Nephron (organoid): Measurements from ENCODE around the gene SYTL1.

Source experiments
- H3K27ac Mint-ChIP-seq, 3 experiments: 2 replicates each; pipeline ENCODE4 v1.8.0; 2020; ENCODE audit warnings: mixed read lengths in 3 of 3, mild to moderate bottlenecking in 2 of 3, moderate library complexity in 1 of 3
- H3K27me3 Mint-ChIP-seq: 2 replicates; pipeline ENCODE4 v1.8.0; 2021; ENCODE audit warnings: low read depth, mild to moderate bottlenecking, moderate library complexity, mixed read lengths
- H3K36me3 Mint-ChIP-seq: 2 replicates; pipeline ENCODE4 v1.8.0; 2020; ENCODE audit warnings: low read depth, mixed read lengths
- H3K4me1 Mint-ChIP-seq: 2 replicates; pipeline ENCODE4 v1.8.0; 2020; ENCODE audit warnings: mixed read lengths
- H3K4me3 Mint-ChIP-seq, 3 experiments: 2 replicates each; pipeline ENCODE4 v1.8.0; 2020; ENCODE audit warnings: mild to moderate bottlenecking in 3 of 3, mixed read lengths in 3 of 3, moderate library complexity in 2 of 3
- H3K9me3 Mint-ChIP-seq: 2 replicates; pipeline ENCODE4 v1.8.0; 2020; ENCODE audit warnings: mixed read lengths
- TF ChIP-seq, protein P1 (sequence below), 3 experiments: fragments of 200-600 bp; sonication (generic); IDR thresholded peaks; one replicate each; pipeline ENCODE4 v1.5.0; 2021; ENCODE audit warnings: antibody characterized with exemption in 3 of 3; ENCODE audit not compliant: unreplicated experiment in 3 of 3

Gene SYTL1

DNA sequence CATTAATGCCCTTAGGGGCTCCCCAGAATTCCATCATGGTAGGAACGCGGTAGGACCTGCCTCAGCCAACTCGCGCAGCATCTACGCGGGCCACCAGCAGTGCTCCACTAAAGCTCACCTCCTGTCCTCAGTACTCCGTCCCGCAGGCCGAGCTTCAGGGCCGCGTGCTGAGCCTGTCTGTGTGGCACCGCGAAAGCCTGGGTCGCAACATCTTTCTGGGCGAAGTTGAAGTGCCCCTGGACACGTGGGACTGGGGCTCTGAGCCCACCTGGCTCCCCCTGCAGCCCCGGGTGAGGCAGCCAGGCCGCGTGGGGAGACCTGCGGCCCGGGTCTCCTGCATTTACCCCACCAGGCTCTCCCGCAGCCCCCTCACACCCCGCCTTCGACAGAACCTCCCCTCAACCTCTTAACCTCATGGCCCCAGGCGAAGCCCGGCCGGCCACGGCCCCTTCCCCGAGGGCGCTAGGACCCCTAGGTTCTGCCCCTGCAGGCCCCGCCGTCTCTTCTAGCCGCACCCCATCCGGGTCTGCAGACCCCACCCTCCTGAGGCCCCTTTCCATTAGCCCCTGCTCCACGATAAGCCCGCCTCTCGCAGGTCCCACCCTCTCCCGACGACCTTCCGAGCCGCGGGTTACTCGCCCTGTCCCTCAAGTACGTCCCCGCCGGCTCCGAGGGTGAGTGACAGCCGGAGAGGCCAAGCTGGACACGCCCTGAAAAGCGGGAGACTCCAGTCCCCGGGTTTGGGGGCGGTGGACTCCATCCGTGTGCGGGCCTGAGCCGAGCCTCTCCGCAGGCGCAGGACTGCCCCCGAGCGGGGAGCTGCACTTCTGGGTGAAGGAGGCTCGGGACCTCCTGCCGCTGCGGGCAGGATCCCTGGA lies 9.1 kb downstream of the SYTL1 start:
- Mint-ChIP-seq H3K9me3 (no peaks in the 10 kb centered on the region), H3K36me3 (peaks cover 5% of the 10 kb centered on the region), H3K27me3 (peaks cover 29% of the 10 kb centered on the region), H3K27ac (peak overlapping the region in 1 of 3 experiments; percentile 44), H3K4me3 (peak overlapping the region; percentile 74 to 80 (median 74)), H3K4me1 (no peaks in the 10 kb centered on the region)
- TF ChIP-seq, protein P1, sequence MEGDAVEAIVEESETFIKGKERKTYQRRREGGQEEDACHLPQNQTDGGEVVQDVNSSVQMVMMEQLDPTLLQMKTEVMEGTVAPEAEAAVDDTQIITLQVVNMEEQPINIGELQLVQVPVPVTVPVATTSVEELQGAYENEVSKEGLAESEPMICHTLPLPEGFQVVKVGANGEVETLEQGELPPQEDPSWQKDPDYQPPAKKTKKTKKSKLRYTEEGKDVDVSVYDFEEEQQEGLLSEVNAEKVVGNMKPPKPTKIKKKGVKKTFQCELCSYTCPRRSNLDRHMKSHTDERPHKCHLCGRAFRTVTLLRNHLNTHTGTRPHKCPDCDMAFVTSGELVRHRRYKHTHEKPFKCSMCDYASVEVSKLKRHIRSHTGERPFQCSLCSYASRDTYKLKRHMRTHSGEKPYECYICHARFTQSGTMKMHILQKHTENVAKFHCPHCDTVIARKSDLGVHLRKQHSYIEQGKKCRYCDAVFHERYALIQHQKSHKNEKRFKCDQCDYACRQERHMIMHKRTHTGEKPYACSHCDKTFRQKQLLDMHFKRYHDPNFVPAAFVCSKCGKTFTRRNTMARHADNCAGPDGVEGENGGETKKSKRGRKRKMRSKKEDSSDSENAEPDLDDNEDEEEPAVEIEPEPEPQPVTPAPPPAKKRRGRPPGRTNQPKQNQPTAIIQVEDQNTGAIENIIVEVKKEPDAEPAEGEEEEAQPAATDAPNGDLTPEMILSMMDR (IDR thresholded peaks at IDR 0.05; ENCODE audit: unreplicated experiment in 3 of 3): no peak

DNA sequence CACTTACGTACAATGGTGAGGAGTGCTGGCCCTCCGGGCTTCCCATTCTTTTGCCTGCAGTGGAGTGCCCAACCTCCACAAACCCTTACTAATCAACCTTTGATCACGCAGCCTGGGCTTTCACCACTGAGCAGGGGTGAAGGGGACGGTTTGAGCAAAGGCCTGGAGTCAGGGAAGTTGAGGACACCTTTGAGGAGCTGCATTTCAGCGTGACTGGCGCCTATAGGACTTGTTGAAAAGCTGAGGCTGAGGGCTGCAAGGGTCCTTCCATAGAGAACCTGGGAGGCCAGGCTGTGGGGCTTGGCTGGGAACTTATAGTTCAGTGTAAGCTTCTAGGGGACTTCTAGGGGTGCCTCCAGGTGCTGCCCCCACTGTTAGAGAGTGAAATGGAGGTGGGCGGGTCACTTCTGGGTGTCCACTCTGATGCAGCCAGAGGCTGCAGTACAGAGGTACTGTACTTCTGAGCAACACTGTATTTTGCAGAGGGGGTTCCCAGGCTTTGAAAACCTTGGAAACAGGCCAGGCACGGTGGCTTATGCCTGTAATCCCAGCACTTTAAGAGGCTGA lies 9.8 kb downstream of the SYTL1 start:
- H3K27me3 Mint-ChIP-seq: peaks cover 29% of the 10 kb centered on the region
- no peaks in the 10 kb centered on the region for H3K9me3 Mint-ChIP-seq
- TF ChIP-seq, protein P1 (IDR thresholded peaks at IDR 0.05; ENCODE audit: unreplicated experiment in 3 of 3): no peak
- no peaks in the 10 kb centered on the region for H3K4me1 Mint-ChIP-seq
- peak overlapping the region in 2 of 3 experiments; percentile 19 to 44 for H3K27ac Mint-ChIP-seq
- H3K4me3 Mint-ChIP-seq: peak overlapping the region; percentile 74 to 80 (median 74)
- peaks cover 5% of the 10 kb centered on the region for H3K36me3 Mint-ChIP-seq

DNA sequence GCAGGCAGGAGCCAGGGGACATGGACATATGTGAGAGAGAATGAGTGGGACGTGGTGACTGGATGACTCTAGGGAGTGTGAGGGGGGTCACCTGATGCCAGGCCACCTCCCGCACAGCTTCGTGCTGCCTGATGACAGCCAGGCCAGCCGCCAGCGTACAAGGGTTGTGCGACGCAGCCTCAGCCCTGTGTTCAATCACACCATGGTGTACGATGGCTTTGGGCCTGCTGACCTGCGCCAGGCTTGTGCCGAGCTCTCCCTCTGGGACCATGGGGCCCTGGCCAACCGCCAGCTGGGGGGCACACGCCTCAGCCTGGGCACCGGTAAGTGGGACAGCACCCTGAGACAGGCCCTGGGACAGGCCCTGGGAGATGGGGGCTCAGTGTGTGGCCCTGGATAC lies 11.3 kb downstream of the SYTL1 start:
- Mint-ChIP-seq H3K36me3 (peaks cover 5% of the 10 kb centered on the region), H3K27ac (no peak overlapping the region), H3K9me3 (no peaks in the 10 kb centered on the region), H3K27me3 (peaks cover 23% of the 10 kb centered on the region), H3K4me3 (no peak overlapping the region), H3K4me1 (no peaks in the 10 kb centered on the region)
- TF ChIP-seq, protein P1 (IDR thresholded peaks at IDR 0.05; ENCODE audit: unreplicated experiment in 3 of 3): no peak

DNA sequence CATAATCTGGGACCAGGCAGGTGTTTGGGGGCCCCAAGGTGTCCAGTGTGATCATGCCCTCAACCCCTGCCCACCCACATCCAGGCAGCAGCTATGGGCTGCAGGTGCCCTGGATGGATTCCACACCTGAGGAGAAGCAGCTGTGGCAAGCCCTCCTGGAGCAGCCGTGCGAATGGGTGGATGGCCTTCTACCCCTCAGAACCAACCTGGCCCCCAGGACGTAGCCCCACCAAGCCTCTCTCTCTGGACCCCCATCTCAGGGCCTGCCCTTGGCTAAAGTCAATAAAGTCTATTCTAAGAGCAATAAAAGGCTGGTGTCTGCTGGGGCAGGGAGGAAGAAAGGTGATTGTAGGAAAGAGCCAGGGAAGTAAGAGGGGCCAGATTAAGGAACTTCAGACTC lies 11.8 kb downstream of the SYTL1 start:
- Mint-ChIP-seq H3K4me1 (no peaks in the 10 kb centered on the region), H3K36me3 (peaks cover 5% of the 10 kb centered on the region), H3K27me3 (peaks cover 21% of the 10 kb centered on the region), H3K4me3 (no peak overlapping the region), H3K27ac (no peak overlapping the region), H3K9me3 (no peaks in the 10 kb centered on the region)
- TF ChIP-seq, protein P1 (IDR thresholded peaks at IDR 0.05; ENCODE audit: unreplicated experiment in 3 of 3): no peak

DNA sequence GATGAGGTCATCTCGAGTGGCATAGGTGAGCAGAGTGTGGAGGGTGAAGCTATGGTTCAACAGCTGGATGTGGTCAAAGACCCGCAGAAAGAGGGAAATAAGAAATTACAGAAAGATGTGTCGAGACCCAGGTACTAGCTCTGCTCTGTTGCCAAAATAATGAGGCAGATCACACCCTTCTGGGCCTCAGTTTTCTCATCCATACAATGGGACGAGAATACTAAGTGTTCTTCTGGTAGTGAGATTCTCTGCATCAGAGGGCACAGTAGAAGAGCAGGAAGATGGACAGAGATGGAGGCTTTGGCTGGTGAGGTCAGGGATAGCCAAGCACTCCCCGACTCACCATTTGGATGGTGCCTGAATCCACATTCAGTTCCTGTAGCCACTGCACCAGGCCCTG lies 13.9 kb downstream of the SYTL1 start:
- H3K27me3 Mint-ChIP-seq: peaks cover 33% of the 10 kb centered on the region
- no peak overlapping the region for H3K4me3 Mint-ChIP-seq
- H3K9me3 Mint-ChIP-seq: no peaks in the 10 kb centered on the region
- no peak overlapping the region for H3K27ac Mint-ChIP-seq
- TF ChIP-seq, protein P1 (IDR thresholded peaks at IDR 0.05; ENCODE audit: unreplicated experiment in 3 of 3): no peak
- peaks cover 7% of the 10 kb centered on the region for H3K4me1 Mint-ChIP-seq
- H3K36me3 Mint-ChIP-seq: peaks cover 8% of the 10 kb centered on the region
